Immature natural killer cell (primary cell): ENCODE data around the gene ACSF3. TPM values are rescaled to one million over a fixed set of nuclear protein-coding genes. Genes with fewer than 3 reads are reported as not detected.
"Not testable (repeated sequence)": the region's sequence is repeated elsewhere in the genome, so short reads cannot be mapped to it uniquely, and the experiment has no call there.

Source experiments
- DNase-seq, 3 donors: peaks; one replicate each; pipeline ENCODE4 v3.0.0; 2022; ENCODE audit warnings: mixed read lengths in 1 of 3
- H3K27ac Mint-ChIP-seq, 6 donors: one replicate each; pipeline ENCODE4 v1.8.0; 2020; ENCODE audit warnings: mixed read lengths in 6 of 6, mild to moderate bottlenecking in 5 of 6, inconsistent platforms in 4 of 6, moderate library complexity in 3 of 6
- H3K27me3 Mint-ChIP-seq, 3 donors: one replicate each; pipeline ENCODE4 v1.8.0; 2020 to 2021; ENCODE audit warnings: low read depth in 3 of 3, mild to moderate bottlenecking in 3 of 3, mixed read lengths in 3 of 3, moderate library complexity in 3 of 3, inconsistent platforms in 1 of 3
- H3K36me3 Mint-ChIP-seq, 3 donors: one replicate each; pipeline ENCODE4 v1.8.0; 2020; ENCODE audit warnings: mixed read lengths in 3 of 3, inconsistent platforms in 2 of 3, mild to moderate bottlenecking in 2 of 3
- H3K4me1 Mint-ChIP-seq, 2 donors: one replicate each; pipeline ENCODE4 v1.8.0; 2020; ENCODE audit warnings: inconsistent platforms in 2 of 2, mild to moderate bottlenecking in 2 of 2, mixed read lengths in 2 of 2, moderate library complexity in 1 of 2
- H3K4me3 Mint-ChIP-seq, 5 donors: one replicate each; pipeline ENCODE4 v1.8.0; 2020; ENCODE audit warnings: mild to moderate bottlenecking in 5 of 5, mixed read lengths in 5 of 5, inconsistent platforms in 3 of 5, moderate library complexity in 3 of 5
- H3K9me3 Mint-ChIP-seq, 6 donors: one replicate each; pipeline ENCODE4 v1.8.0; 2020; ENCODE audit warnings: mild to moderate bottlenecking in 6 of 6, mixed read lengths in 6 of 6, inconsistent platforms in 4 of 6, moderate library complexity in 3 of 6
- polyA plus RNA-seq, 3 donors: library from polyadenylated mRNA; unstranded; fragments of 300-500 nt; fragmentation: Illumina TruSeq; gene quantifications; one replicate each; pipeline ENCODE4 v1.2.3, GENCODE V29; 2021

Gene ACSF3
- polyA plus RNA-seq, 3 donors from 2014 or later, result 22.7 to 27.7 (median 24.1) TPM

- peaks cover 13 to 26% (median 22%) of the 10 kb centered on the region in 3 donors for H3K27me3 Mint-ChIP-seq
- no peak overlapping the region for H3K27ac Mint-ChIP-seq
- DNase-seq, result no peak
- no peaks in the 10 kb centered on the region for H3K36me3 Mint-ChIP-seq
- H3K4me3 Mint-ChIP-seq, result no peak overlapping the region
- H3K9me3 Mint-ChIP-seq, result no peaks in the 10 kb centered on the region
- no peaks in the 10 kb centered on the region for H3K4me1 Mint-ChIP-seq
Measured at GRCh38 chr16:89183463-89183862, 89.8 kb downstream of the ACSF3 start.

DNA sequence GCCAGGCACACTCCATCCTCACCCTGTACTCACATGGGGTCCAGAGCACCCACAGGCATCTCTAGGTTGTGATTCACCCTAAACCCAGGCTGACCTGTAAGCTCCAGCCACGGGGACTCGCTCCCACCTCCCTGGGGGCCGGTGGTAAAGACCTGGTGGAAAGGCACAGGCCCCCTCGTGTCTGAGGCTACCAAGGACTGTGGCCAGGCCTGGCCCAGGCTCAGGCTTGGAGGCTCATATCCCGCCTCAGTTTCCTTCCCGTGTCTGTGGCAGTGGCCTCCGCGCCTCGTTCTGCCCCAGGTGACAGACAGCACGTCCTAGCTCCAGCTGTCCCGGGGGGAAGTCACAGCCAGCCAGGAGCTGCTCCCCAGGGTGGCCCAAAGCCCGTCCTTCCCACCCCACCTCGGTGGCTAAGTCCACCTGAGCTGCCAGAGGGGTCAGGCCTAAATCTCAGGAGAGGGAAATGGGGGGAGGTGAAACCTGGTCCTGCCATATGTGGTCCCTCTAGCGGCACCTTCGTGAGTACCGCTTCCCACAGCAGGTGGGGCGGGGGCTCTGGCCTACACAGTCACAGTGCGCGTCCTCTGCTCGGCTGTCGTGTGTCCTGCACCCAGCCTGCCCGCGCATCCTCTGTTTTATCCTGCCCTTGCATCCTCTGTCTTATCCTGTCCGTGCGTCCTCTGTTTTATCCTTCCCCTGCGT is 90.5 kb downstream of the ACSF3 start:
- no peaks in the 10 kb centered on the region for H3K4me1 Mint-ChIP-seq
- no peaks in the 10 kb centered on the region for H3K36me3 Mint-ChIP-seq
- H3K27ac Mint-ChIP-seq, result peak overlapping the region in 1 of 6 donors; percentile 1
- H3K9me3 Mint-ChIP-seq, result no peaks in the 10 kb centered on the region
- H3K27me3 Mint-ChIP-seq, result peaks cover 16 to 28% (median 22%) of the 10 kb centered on the region in 3 donors
- DNase-seq, result no peak
- peak overlapping the region in 1 of 5 donors; percentile 25 for H3K4me3 Mint-ChIP-seq

GRCh38 chr16:89184677-89184932 is 91.0 kb downstream of the ACSF3 start:
- DNase-seq, result no peak
- Mint-ChIP-seq H3K36me3 (no peaks in the 10 kb centered on the region), H3K27me3 (peaks cover 18 to 28% (median 24%) of the 10 kb centered on the region in 3 donors), H3K4me3 (no peak overlapping the region), H3K4me1 (no peaks in the 10 kb centered on the region), H3K27ac (peak overlapping the region in 1 of 6 donors; percentile 1), H3K9me3 (no peaks in the 10 kb centered on the region)

DNA sequence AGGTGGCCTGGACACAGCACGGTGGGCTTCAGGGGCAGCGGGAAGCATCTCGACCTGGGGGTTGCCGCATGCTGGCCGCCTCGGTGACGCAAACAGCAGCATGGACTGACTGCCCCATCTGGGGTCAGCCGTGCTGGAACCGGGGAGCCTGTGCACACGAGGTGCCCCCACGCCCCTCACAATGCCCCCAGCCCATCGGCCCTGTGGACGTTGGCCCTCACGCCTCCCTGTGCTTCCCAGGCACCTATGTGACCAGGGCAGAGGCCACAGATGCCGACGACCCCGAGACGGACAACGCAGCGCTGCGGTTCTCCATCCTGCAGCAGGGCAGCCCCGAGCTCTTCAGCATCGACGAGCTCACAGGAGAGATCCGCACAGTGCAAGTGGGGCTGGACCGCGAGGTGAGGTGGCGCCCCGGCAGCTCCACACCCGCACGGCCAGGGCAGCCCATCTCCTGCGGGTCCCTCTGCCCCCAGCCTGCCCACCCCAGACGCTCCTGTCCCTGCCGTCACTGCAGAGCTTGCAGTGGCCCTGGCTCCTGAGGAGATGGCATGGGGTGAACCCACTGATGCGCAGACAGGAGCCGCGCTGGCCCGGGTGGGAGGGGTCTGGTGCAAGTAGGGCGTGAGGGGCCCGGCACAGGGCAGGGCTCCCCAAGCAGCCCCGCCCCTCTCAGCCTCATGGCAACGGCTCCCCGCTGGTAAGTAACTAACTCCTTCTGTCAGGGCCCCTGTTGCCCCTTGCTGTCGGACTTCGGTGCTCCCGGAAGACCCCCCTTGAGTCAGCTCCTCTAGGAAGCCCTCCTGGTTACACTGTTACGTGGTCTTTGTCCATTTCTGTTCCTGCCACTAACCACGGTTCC is 91.5 kb downstream of the ACSF3 start:
- Mint-ChIP-seq H3K27me3 (peaks cover 19 to 28% (median 26%) of the 10 kb centered on the region in 3 donors), H3K27ac (peak overlapping the region in 1 of 6 donors; percentile 24), H3K36me3 (no peaks in the 10 kb centered on the region), H3K9me3 (no peaks in the 10 kb centered on the region), H3K4me1 (no peaks in the 10 kb centered on the region), H3K4me3 (no peak overlapping the region)
- DNase-seq, result peak in 2 of 3 donors; percentile 51 to 62

- not testable (repeated sequence) for DNase-seq, H3K9me3 Mint-ChIP-seq, H3K4me1 Mint-ChIP-seq, H3K36me3 Mint-ChIP-seq, H3K4me3 Mint-ChIP-seq
- Mint-ChIP-seq H3K27ac (peak overlapping the region in 1 of 6 donors; percentile 24), H3K27me3 (peaks cover 19 to 28% (median 26%) of the 10 kb centered on the region in 3 donors)
Measured at GRCh38 chr16:89185887-89186592, 92.4 kb downstream of the ACSF3 start.

GRCh38 chr16:89186593-89187031 is 93.0 kb downstream of the ACSF3 start:
- H3K4me1 Mint-ChIP-seq, H3K4me3 Mint-ChIP-seq, H3K36me3 Mint-ChIP-seq, H3K27ac Mint-ChIP-seq, H3K9me3 Mint-ChIP-seq, DNase-seq: not testable (repeated sequence)
- peaks cover 19 to 28% (median 26%) of the 10 kb centered on the region in 3 donors for H3K27me3 Mint-ChIP-seq

DNA sequence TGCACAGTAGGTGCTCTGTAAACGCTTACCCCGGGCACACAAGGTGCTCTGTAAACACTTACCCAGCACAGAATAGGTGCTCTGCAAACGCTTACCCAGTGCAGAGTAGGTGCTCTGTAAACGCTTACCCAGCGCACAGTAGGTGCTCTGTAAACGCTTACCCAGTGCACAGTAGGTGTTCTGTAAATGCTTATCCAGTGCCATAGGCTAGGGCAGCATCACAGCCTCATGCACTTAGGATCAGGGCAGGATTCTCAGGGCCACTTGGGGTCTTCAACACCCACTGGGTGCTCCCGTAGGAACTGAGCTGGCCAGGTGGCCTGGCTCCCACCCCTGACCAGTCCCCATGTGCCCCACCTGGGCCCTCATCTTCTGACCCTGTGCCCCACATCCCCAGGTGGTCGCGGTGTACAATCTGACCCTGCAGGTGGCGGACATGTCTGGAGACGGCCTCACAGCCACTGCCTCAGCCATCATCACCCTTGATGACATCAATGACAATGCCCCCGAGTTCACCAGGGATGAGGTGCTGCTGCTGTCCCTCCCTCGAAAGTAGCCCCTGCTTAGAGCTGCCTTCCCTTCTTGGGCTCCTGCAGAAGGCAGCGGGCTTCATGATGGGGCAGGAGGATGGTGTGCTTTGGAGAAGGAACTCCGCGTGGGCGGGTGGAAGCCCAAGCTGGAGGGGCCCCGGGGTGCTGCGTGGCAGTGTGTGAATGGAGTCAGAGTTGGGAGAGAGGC is 93.5 kb downstream of the ACSF3 start:
- peaks cover 19 to 28% (median 26%) of the 10 kb centered on the region in 3 donors for H3K27me3 Mint-ChIP-seq

GRCh38 chr16:89187770-89188392 is 94.2 kb downstream of the ACSF3 start:
- H3K4me1 Mint-ChIP-seq, result peaks cover 0 to 3% of the 10 kb centered on the region in 2 donors
- no peaks in the 10 kb centered on the region for H3K9me3 Mint-ChIP-seq
- peaks cover 19 to 28% (median 26%) of the 10 kb centered on the region in 3 donors for H3K27me3 Mint-ChIP-seq
- H3K27ac Mint-ChIP-seq, result peak overlapping the region in 4 of 6 donors; percentile 29 to 92 (median 72)
- no peak overlapping the region for H3K4me3 Mint-ChIP-seq
- H3K36me3 Mint-ChIP-seq, result no peaks in the 10 kb centered on the region
- DNase-seq, result no peak

More for the DNA sequence above, 93.5 kb downstream of the ACSF3 start:
- Mint-ChIP-seq H3K36me3 (no peaks in the 10 kb centered on the region), H3K4me3 (peak overlapping the region in 2 of 5 donors; percentile 25 to 40), H3K9me3 (no peaks in the 10 kb centered on the region), H3K4me1 (peaks cover 0 to 3% of the 10 kb centered on the region in 2 donors), H3K27ac (peak overlapping the region; percentile 29 to 92 (median 56))
- peak; percentile 53 to 61 (median 57) for DNase-seq

GRCh38 chr16:89188471-89189357 is 95.1 kb downstream of the ACSF3 start:
- not testable (repeated sequence) for DNase-seq, H3K9me3 Mint-ChIP-seq, H3K4me3 Mint-ChIP-seq, H3K36me3 Mint-ChIP-seq, H3K4me1 Mint-ChIP-seq
- Mint-ChIP-seq H3K27me3 (peaks cover 19 to 28% (median 26%) of the 10 kb centered on the region in 3 donors), H3K27ac (peak overlapping the region in 1 of 6 donors; percentile 60)

- peaks cover 0 to 3% of the 10 kb centered on the region in 2 donors for H3K4me1 Mint-ChIP-seq
- no peak overlapping the region for H3K4me3 Mint-ChIP-seq
- peaks cover 21 to 23% (median 21%) of the 10 kb centered on the region in 3 donors for H3K27me3 Mint-ChIP-seq
- H3K27ac Mint-ChIP-seq, result peak overlapping the region in 4 of 6 donors; percentile 33 to 62 (median 54)
- no peaks in the 10 kb centered on the region for H3K36me3 Mint-ChIP-seq
- no peak for DNase-seq
- H3K9me3 Mint-ChIP-seq, result no peaks in the 10 kb centered on the region
Measured at GRCh38 chr16:89189358-89190025, 95.8 kb downstream of the ACSF3 start.

DNA sequence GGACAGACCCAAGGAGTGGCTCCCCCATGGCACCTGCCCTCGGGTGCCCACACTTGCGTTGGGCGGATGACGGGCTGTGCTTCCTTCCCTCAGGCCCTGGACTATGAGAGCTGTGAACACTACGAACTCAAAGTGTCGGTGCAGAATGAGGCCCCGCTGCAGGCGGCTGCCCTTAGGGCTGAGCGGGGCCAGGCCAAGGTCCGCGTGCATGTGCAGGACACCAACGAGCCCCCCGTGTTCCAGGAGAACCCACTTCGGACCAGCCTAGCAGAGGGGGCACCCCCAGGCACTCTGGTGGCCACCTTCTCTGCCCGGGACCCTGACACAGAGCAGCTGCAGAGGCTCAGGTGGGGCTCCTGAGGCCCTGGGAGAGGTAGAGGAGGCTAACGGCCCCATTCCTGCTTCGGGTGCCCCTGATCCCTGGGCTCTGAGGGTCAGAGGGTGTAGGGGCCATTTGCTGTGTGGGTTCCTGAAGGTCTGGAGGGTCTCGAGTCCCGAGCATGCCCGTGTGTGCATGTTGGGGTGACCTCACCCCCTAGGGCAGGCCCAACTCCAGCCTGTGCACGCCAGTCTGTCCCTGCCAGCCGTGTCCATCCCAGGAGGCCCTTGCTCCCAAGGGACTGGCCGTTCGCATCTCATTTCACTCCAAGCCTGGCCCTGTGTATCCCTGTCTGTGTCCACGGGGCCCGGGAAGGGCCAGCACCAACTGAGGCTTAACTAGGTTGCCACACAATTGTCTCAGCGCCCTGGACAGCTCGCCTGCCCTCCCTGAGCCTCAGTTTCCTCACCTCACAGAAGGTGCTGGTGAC is 96.7 kb downstream of the ACSF3 start:
- H3K4me3 Mint-ChIP-seq, result peak overlapping the region in 2 of 5 donors; percentile 27 to 55
- H3K27ac Mint-ChIP-seq, result no peak overlapping the region
- H3K4me1 Mint-ChIP-seq, result peaks cover 0 to 4% of the 10 kb centered on the region in 2 donors
- H3K27me3 Mint-ChIP-seq, result peaks cover 14 to 17% (median 17%) of the 10 kb centered on the region in 3 donors
- no peaks in the 10 kb centered on the region for H3K36me3 Mint-ChIP-seq
- H3K9me3 Mint-ChIP-seq, result no peaks in the 10 kb centered on the region
- no peak for DNase-seq
